Astrocyte of the spinal cord (primary cell): ENCODE measurements around the gene BDNF.
A peak's percentile ranks its signal among the peaks of the same experiment; 100 is the strongest.

Source experiments
- DNase-seq: peaks from one replicate; pipeline ENCODE4 v3.0.0; 2011; ENCODE audit warnings: low read depth, low spot score
- H3K4me3 ChIP-seq: 2 replicates; pipeline ENCODE4 v1.5.1; 2011; ENCODE audit warnings: low read depth, mild to moderate bottlenecking, low read length, moderate library complexity
- CTCF ChIP-seq: IDR thresholded peaks from 2 replicates; pipeline ENCODE4 v1.5.1; 2012; ENCODE audit warnings: low read depth, mild to moderate bottlenecking, low read length, inconsistent platforms
- in situ Hi-C: cut with HindIII; loops from 2 replicates; pipeline ENCODE4 v1.10.0; 2017; ENCODE audit warnings: low sequenced_read_pairs

The BDNF gene

GRCh38 chr11:27722953-27723344, 22.7 kb upstream of the BDNF start:
- no peak for TF ChIP-seq CTCF
- in situ Hi-C loops = loop anchor here (25.0 kb wide), 1 partner anchor 1614 kb away; no protein-coding TSS in a partner anchor
- peak; percentile 26 for DNase-seq
- H3K4me3 ChIP-seq = peak overlapping the region; percentile 53

DNA sequence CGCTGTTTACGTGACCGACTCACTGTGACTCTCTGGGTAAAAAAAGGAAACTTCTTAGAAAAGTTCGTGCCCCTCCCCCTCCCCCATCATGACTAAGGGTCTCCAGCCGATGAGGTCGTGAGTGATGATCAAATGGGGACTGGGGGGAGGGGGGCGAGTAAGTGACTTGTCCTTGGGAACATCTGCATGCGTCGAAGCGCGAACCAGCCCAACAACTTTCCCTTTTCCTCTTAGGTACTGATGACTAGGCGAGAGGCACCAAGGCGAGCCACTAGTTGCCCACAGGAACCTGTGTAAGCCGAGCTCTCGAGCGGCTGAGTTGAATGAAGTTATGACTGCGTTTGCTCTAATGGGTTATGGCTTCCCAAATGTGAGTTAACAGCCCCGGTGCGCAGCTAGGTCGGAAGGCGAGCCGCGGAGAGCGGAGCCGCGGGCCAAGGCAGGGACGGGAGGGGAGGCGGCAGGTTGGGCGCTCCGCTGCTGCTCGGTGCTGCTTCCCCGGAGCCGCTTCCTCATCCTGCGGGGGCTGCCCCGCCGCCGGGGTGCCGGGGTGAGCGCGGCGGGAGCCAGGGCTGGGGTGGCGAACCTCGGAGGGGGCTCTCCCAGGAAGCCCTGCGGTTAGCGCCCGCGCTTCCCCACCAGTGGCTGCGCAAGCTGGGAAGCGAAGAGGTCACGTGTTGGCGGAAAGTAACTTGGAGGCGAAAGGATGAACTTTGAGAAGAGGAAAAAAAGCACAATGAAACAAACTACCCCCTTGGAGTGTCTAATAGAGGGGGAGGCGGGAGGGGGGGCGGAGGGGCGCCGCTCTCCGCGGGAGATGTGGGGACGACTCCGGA, 22.1 kb upstream of the BDNF start:
- peak; percentile 65 for DNase-seq
- H3K4me3 ChIP-seq = peak overlapping the region; percentile 53
- TF ChIP-seq CTCF = no peak
- in situ Hi-C loops = loop anchor here (25.0 kb wide), 1 partner anchor 1615 kb away; no protein-coding TSS in a partner anchor

DNA sequence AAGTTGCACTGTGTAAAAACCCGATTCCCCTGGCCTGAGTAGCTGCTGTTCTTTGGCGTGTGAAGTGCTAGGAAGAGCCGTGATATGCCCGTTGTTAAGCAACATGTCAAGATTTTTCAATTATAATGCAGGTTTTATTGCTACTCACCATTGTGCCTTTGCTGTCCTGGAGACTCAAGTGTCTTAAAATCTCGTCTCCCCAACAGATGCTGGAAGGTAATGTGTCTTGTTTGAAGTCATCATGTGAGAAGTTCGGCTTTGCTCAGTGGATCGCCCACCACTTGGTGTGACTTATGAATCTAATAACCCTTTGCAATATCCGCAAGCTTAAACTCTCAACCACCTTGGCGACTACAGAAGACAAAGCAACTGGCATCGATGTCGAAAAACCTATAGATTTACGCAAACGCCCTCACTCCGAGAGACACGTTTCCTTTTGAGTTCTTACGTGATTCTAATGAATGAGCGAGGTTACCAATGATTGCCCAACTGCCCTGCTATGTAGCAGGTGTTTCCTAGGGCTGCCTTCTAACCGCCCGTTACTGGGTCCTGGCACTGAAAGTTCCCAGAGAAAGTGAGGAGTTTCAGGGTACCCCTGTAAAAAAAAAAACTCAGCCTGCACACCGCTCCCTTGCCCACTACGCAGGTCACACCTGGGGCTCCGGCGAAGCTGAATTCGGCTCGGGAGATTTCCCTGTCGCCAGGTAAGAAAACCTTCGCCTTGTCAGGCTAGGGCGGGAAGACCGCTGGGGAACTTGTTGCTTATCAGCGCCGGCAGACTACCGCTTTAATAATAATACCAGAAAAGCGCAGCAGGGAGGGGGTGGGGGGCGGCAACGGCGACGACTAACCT, 21.2 kb upstream of the BDNF start:
- no peak for TF ChIP-seq CTCF
- peak overlapping the region; percentile 53 for H3K4me3 ChIP-seq
- no peak for DNase-seq
- in situ Hi-C loops = loop anchor here (25.0 kb wide), 1 partner anchor 1616 kb away; no protein-coding TSS in a partner anchor

DNA sequence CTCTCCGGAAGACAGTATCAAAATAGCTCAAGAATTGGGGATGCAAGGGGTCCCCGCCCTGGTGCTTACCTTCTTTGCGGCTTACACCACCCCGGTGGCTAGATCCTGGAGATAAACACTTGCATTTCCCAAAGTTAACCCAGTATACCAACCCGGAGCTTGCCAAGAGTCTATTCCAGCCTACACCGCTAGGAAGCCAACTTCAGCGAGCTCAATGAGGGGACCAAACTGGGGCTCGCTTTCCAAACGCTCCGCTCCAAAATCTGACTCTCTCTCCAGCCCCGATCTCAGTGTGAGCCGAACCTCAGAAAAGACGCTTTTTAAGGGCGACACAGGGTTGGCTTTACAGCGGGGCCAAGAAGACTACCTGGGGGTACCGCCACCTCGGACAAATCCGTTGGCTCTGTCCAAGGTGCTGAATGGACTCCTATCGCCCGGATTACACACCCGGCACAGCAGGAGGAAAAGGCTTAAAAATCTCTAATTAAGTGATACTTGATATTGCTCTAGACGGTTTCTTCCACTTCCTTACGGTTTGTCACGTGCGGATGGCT, 20.1 kb upstream of the BDNF start:
- peak; percentile 37 for TF ChIP-seq CTCF
- in situ Hi-C loops = loop anchor here (25.0 kb wide), 1 partner anchor 1617 kb away; no protein-coding TSS in a partner anchor
- H3K4me3 ChIP-seq = no peak overlapping the region
- DNase-seq = peak; percentile 64

- H3K4me3 ChIP-seq = peak overlapping the region; percentile 67
- no peak for DNase-seq
- TF ChIP-seq CTCF = no peak
- in situ Hi-C loops = loop anchor here (25.0 kb wide), 1 partner anchor 1618 kb away; no protein-coding TSS in a partner anchor
Measured at GRCh38 chr11:27719546-27719925, 19.3 kb upstream of the BDNF start.
